D341Med (cell line): ENCODE measurements around the gene FXYD5.
"Not testable (repeated sequence)": the region's sequence is repeated elsewhere in the genome, so short reads cannot be mapped to it uniquely, and the experiment has no call there.

Source experiments
- DNase-seq: peaks from one replicate; pipeline ENCODE4 v3.0.0; 2012; ENCODE audit warnings: low spot score

FXYD5 gene

GRCh38 chr19:35181387-35181786 lies 26.9 kb downstream of the FXYD5 start:
- DNase-seq = no peak

GRCh38 chr19:35184267-35184666 lies 29.7 kb downstream of the FXYD5 start:
- DNase-seq = no peak

GRCh38 chr19:35184884-35185283 lies 30.3 kb downstream of the FXYD5 start:
- no peak for DNase-seq

- no peak for DNase-seq
These were observed 39.8 kb downstream of the FXYD5 start for GRCh38 chr19:35194012-35194984.

GRCh38 chr19:35195830-35196229 lies 41.3 kb downstream of the FXYD5 start:
- DNase-seq = no peak

GRCh38 chr19:35196861-35197260 lies 42.3 kb downstream of the FXYD5 start:
- not testable (repeated sequence) for DNase-seq

GRCh38 chr19:35199481-35199880 lies 44.9 kb downstream of the FXYD5 start:
- DNase-seq = no peak

- DNase-seq = no peak
These were observed 48.5 kb downstream of the FXYD5 start for GRCh38 chr19:35202722-35203688.

GRCh38 chr19:35204799-35205732 lies 50.5 kb downstream of the FXYD5 start:
- no peak for DNase-seq

- no peak for DNase-seq
These were observed 51.3 kb downstream of the FXYD5 start for GRCh38 chr19:35205733-35206323.

- no peak for DNase-seq
These were observed 51.8 kb downstream of the FXYD5 start for GRCh38 chr19:35206379-35206778.

- no peak for DNase-seq
These were observed 52.3 kb downstream of the FXYD5 start for GRCh38 chr19:35206855-35207254.

- no peak for DNase-seq
These were observed 52.9 kb downstream of the FXYD5 start for GRCh38 chr19:35207391-35207871.

GRCh38 chr19:35208121-35208520 lies 53.6 kb downstream of the FXYD5 start:
- no peak for DNase-seq

GRCh38 chr19:35209646-35210045 lies 55.1 kb downstream of the FXYD5 start:
- DNase-seq = no peak

GRCh38 chr19:35211545-35212230 lies 57.2 kb downstream of the FXYD5 start:
- no peak for DNase-seq

- no peak for DNase-seq
These were observed 57.7 kb downstream of the FXYD5 start for GRCh38 chr19:35212241-35212640.

GRCh38 chr19:35213663-35214632 lies 59.4 kb downstream of the FXYD5 start:
- no peak for DNase-seq

- DNase-seq = no peak
These were observed 60.4 kb downstream of the FXYD5 start for GRCh38 chr19:35214766-35215422.
